ENCODE results near the gene KMT2D.

DNA sequence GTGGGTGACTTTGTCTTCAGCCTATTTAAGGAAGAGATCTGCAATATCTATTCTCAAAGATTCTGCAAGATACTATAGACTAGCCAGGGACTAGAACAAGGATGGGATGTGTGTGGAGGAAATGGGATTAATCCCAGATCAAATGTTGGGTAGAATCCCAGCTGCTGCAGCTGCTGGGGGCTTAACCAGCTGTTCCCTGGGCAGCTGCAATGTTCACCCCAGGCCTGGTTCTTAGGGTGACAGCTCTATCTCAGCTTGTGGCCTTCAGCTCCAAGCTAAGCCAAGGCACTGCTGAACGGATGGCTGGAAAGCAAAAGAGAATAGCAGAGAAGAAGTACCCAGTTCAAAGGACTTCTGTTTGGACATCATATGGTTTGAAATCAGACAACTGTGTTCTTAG, 19.2 kb upstream of the KMT2D start:
- TF ChIP-seq EZH2phosphoT487 (IDR thresholded peaks at IDR 0.05; ENCODE audit: insufficient read depth, low read depth) (no peak), EZH2 (IDR thresholded peaks at IDR 0.05; ENCODE audit: insufficient read depth, poor library complexity, severe bottlenecking) (no peak)

All from GM23248 (cell line).